Measurements from ENCODE around the gene FCF1. TPM values are rescaled to one million over a fixed set of nuclear protein-coding genes. Genes with fewer than 3 reads are reported as not detected.

Gene FCF1
- total RNA-seq, 6 donors from 2014 or later: 11.5 to 40.4 (median 30.0) TPM

DNA sequence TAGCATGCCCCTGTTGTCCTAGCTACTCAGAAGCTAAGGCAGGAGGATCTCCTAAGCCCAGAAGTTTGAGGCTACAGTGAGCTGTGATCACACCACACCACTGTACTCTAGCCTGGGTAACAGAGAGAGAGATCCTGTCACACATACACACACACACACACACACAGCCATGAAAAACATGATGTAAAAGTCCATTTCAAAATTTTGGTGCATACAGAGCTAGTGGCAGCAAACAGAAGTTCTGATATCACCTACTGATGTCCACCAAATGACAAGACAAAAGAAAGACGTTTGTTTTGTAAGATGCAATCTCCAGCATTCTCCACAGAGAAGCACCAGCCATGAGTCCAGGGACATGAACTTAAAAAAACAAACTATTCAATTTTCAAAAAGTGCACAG, 15.9 kb upstream of the FCF1 start:
- no peak for TF ChIP-seq EP300 (IDR thresholded peaks at IDR 0.05)
- TF ChIP-seq POLR2A (IDR thresholded peaks at IDR 0.05): no peak
- Histone ChIP-seq H3K4me1 (peaks cover 4 to 22% (median 11%) of the 10 kb centered on the region in 4 donors), H3K36me3 (no peaks in the 10 kb centered on the region), H3K9me3 (peaks cover 0 to 1% (median 0%) of the 10 kb centered on the region in 4 donors), H3K4me3 (no peak overlapping the region), H3K27ac (peak overlapping the region in 1 of 4 donors; percentile 27), H3K27me3 (no peaks in the 10 kb centered on the region)
- no peak for DNase-seq
- no peak for ATAC-seq (ENCODE audit: low FRiP score in 2 of 2)
- 47 to 62% methylated on average over 1 of the region's 1 CpG for WGBS, 2 donors

- TF ChIP-seq POLR2A (IDR thresholded peaks at IDR 0.05) (no peak), POLR2AphosphoS5 (IDR thresholded peaks at IDR 0.05) (peak; percentile 24 to 48), EP300 (IDR thresholded peaks at IDR 0.05) (no peak), CTCF (IDR thresholded peaks at IDR 0.05) (no peak)
- H3K9me3 ChIP-seq: peaks cover 0 to 7% (median 0%) of the 10 kb centered on the region in 4 donors
- H3K27ac ChIP-seq: no peak overlapping the region
- WGBS, 2 donors: 69 to 79% methylated on average over 2 of the region's 2 CpGs
- H3K4me3 ChIP-seq: no peak overlapping the region
- H3K36me3 ChIP-seq: no peaks in the 10 kb centered on the region
- DNase-seq (no peak), ATAC-seq (ENCODE audit: low FRiP score in 2 of 2) (peak; percentile 46 to 53)
- no peaks in the 10 kb centered on the region for H3K27me3 ChIP-seq
- peaks cover 4 to 22% (median 9%) of the 10 kb centered on the region in 4 donors for H3K4me1 ChIP-seq
Observed at GRCh38 chr14:74697543-74697942, 15.4 kb upstream of the FCF1 start.

GRCh38 chr14:74697976-74698375, 15.0 kb upstream of the FCF1 start:
- H3K9me3 ChIP-seq: peaks cover 0 to 8% (median 0%) of the 10 kb centered on the region in 4 donors
- ATAC-seq (ENCODE audit: low FRiP score in 2 of 2) (no peak), DNase-seq (no peak)
- H3K36me3 ChIP-seq: no peaks in the 10 kb centered on the region
- no peak overlapping the region for H3K4me3 ChIP-seq
- H3K4me1 ChIP-seq: peaks cover 4 to 22% (median 9%) of the 10 kb centered on the region in 4 donors
- H3K27me3 ChIP-seq: no peaks in the 10 kb centered on the region
- no peak overlapping the region for H3K27ac ChIP-seq
- 83 to 87% methylated on average over 2 of the region's 2 CpGs for WGBS, 2 donors
- TF ChIP-seq CTCF (IDR thresholded peaks at IDR 0.05): no peak

DNA sequence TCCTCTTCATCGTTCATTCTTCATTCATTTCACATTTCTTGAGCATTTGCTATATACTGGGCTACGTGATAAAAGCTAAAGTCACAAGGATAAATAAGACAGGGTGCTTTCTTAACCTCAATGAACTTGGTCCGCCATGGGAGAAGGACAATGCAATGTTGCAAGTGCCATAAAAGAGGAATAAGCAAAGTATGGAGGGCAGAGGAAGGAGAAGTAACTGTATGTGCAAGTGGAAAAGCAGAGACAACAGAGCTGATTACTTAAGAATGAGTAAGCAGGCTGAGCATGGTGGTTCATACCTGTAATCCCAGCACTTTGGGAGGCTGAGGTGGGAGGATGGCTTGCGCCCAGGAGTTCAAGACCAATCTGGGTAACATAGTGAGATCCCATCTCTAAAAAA, 14.5 kb upstream of the FCF1 start:
- Histone ChIP-seq H3K27ac (peak overlapping the region in 1 of 4 donors; percentile 63), H3K27me3 (no peaks in the 10 kb centered on the region), H3K9me3 (peaks cover 0 to 8% (median 0%) of the 10 kb centered on the region in 4 donors), H3K4me3 (no peak overlapping the region), H3K36me3 (no peaks in the 10 kb centered on the region), H3K4me1 (peaks cover 4 to 22% (median 9%) of the 10 kb centered on the region in 4 donors)
- DNase-seq: no peak
- TF ChIP-seq POLR2A (IDR thresholded peaks at IDR 0.05) (no peak), CTCF (IDR thresholded peaks at IDR 0.05) (no peak), POLR2AphosphoS5 (IDR thresholded peaks at IDR 0.05) (no peak), EP300 (IDR thresholded peaks at IDR 0.05) (no peak)
- WGBS, 2 donors: 86 to 90% methylated on average over 4 of the region's 4 CpGs
- peak; percentile 34 to 59 for ATAC-seq (ENCODE audit: low FRiP score in 2 of 2)

DNA sequence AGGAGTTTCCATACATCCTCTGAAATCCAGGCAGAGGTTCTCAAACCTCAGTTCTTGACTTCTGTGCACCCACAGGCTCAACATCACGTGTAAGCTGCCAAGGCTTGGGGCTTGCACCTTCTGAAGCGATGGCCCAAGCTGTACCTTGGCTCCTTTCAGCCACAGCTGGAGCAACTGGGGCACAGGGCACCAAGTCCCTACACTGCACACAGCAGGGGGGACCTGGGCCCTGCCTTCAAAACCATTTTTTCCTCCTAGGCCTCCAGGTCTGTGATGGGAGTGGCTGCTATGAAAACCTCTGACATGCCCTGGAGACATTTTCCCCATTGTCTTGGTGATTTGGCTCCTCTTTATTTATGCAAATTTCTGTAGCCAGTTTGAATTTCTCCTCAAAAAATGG, 10.7 kb upstream of the FCF1 start:
- ATAC-seq (ENCODE audit: low FRiP score in 2 of 2): no peak
- TF ChIP-seq POLR2AphosphoS5 (IDR thresholded peaks at IDR 0.05): no peak
- no peak for TF ChIP-seq EP300 (IDR thresholded peaks at IDR 0.05)
- no peak for TF ChIP-seq POLR2A (IDR thresholded peaks at IDR 0.05)
- TF ChIP-seq CTCF (IDR thresholded peaks at IDR 0.05): no peak
- no peak overlapping the region for H3K27ac ChIP-seq
- 96 to 100% methylated on average over 2 of the region's 2 CpGs for WGBS, 2 donors
- no peak for DNase-seq
- H3K4me1 ChIP-seq: peaks cover 0 to 18% (median 10%) of the 10 kb centered on the region in 4 donors
- H3K36me3 ChIP-seq: no peaks in the 10 kb centered on the region
- no peaks in the 10 kb centered on the region for H3K27me3 ChIP-seq
- H3K9me3 ChIP-seq: peaks cover 0 to 8% (median 0%) of the 10 kb centered on the region in 4 donors
- no peak overlapping the region for H3K4me3 ChIP-seq
